K562 (cell line): ENCODE measurements around the gene DPP8. TPM values are rescaled to one million over a fixed set of nuclear protein-coding genes. Genes with fewer than 3 reads are reported as not detected.
A peak's percentile ranks its signal among the peaks of the same experiment; 100 is the strongest.

Experiments
- ATAC-seq: fragments of 200-7000 bp; cut with Tn5 transposase; 3 replicates; pipeline ENCODE4 v1.9.1; 2020; ENCODE audit warnings: moderate library complexity
- BruUV-seq: library from RNA; stranded (reverse); fragments of 400-500 nt; replicated peaks from 2 replicates; lab custom pipeline; 2021; lab: Mats Ljungman, UMichigan
- CTCF ChIA-PET: fragments of 300-600 bp; formaldehyde crosslinking; extraction: SDS; loops from one replicate; lab custom pipeline; 2021; ENCODE audit warnings: low intra/inter-chr PET ratio; lab: Yijun Ruan, JAX
- POLR2A ChIA-PET: fragments of 300-600, 350-650 bp; sonication (Branson Sonifier 250); formaldehyde crosslinking; extraction: SDS; loops from one replicate; lab custom pipeline; 2021; ENCODE audit warnings: antibody characterized with exemption, inconsistent platforms; lab: Yijun Ruan, JAX
- DNase-seq, 4 experiments: peaks; one replicate each; pipeline versions ENCODE4 v3.0.0 to v3.0.0-alpha.2; 2011 to 2018; ENCODE audit warnings: low spot score in 3 of 4, mixed read lengths in 3 of 4; ENCODE audit errors: extremely low read depth in 1 of 4
- FAIRE-seq: peaks from 2 replicates; lab custom pipeline; 2011; peaks lifted over from hg19 to GRCh38; lab: Jason Lieb, UNC
- H2AFZ ChIP-seq: 2 replicates; pipeline ENCODE4 v1.6.0; 2011; ENCODE audit warnings: low read depth, low read length, control low read depth, inconsistent platforms
- H3K27ac ChIP-seq: fragments of 200-600 bp; 3 replicates; pipeline ENCODE4 v1.8.0; 2011; ENCODE audit warnings: low read depth, mild to moderate bottlenecking, control low read depth, inconsistent platforms, low read length, moderate library complexity, mixed read lengths; ENCODE audit errors: extremely low read depth
- H3K27me3 ChIP-seq, 2 experiments: fragments of 300-600 bp in 1 of 2; 2 replicates in 1 of 2; 3 replicates in 1 of 2; pipeline versions ENCODE4 v1.6.0 to v1.8.0; 2011; ENCODE audit warnings: inconsistent platforms in 2 of 2, low read length in 2 of 2, mild to moderate bottlenecking in 1 of 2, mixed read lengths in 1 of 2, moderate library complexity in 1 of 2; ENCODE audit not compliant: control insufficient read depth in 2 of 2, insufficient read depth in 2 of 2
- H3K36me3 ChIP-seq: fragments of 300-600 bp; 3 replicates; pipeline ENCODE4 v1.8.0; 2011; ENCODE audit warnings: mild to moderate bottlenecking, low read length, inconsistent platforms; ENCODE audit not compliant: control insufficient read depth, insufficient read depth
- H3K4me1 ChIP-seq, 2 experiments: fragments of 200-600 bp in 1 of 2; replicated peaks in 1 of 2; 2 replicates in 1 of 2; 3 replicates in 1 of 2; pipeline versions ENCODE4 v1.5.1 to v1.8.0; 2011; ENCODE audit warnings: inconsistent platforms in 2 of 2, low read length in 2 of 2, mild to moderate bottlenecking in 1 of 2, mixed read lengths in 1 of 2, moderate library complexity in 1 of 2; ENCODE audit not compliant: control insufficient read depth in 2 of 2, insufficient read depth in 2 of 2
- H3K4me2 ChIP-seq: 2 replicates; pipeline ENCODE4 v1.6.1; 2011; ENCODE audit warnings: low read length, control low read depth, inconsistent platforms, mixed read lengths; ENCODE audit not compliant: insufficient read depth
- H3K4me3 ChIP-seq: fragments of 200-600 bp; sonication (generic), shearing (Covaris generic); 2 replicates; pipeline ENCODE4 v1.5.1; 2016; ENCODE audit warnings: control low read depth, inconsistent platforms
- H3K79me2 ChIP-seq: fragments of 200-600 bp; 3 replicates; pipeline ENCODE4 v1.8.0; 2011; ENCODE audit warnings: low read length, inconsistent platforms; ENCODE audit not compliant: control insufficient read depth, insufficient read depth
- H3K9ac ChIP-seq, 2 experiments: 2 replicates each; pipeline versions ENCODE4 v1.6.0 to v1.6.1; 2011; ENCODE audit warnings: low read depth in 2 of 2, low read length in 2 of 2, control low read depth in 1 of 2, inconsistent platforms in 1 of 2, mild to moderate bottlenecking in 1 of 2, mixed read lengths in 1 of 2; ENCODE audit not compliant: insufficient read depth in 1 of 2
- H3K9me1 ChIP-seq: one replicate; pipeline ENCODE4 v1.6.0; 2011; ENCODE audit warnings: inconsistent platforms, mild to moderate bottlenecking, low read length, moderate library complexity; ENCODE audit not compliant: control insufficient read depth, insufficient read depth
- H3K9me3 ChIP-seq: replicated peaks from 2 replicates; pipeline ENCODE4 v1.5.1; 2011; ENCODE audit warnings: low read depth, low read length, inconsistent platforms; ENCODE audit not compliant: control insufficient read depth, insufficient read depth
- H4K20me1 ChIP-seq: replicated peaks from 2 replicates; pipeline ENCODE4 v1.6.1; 2011; ENCODE audit warnings: low read length, inconsistent platforms, mixed read lengths; ENCODE audit not compliant: control insufficient read depth, insufficient read depth
- EGR1 ChIP-seq: fragments of 450-650 bp; conservative IDR thresholded peaks from 2 replicates; pipeline ENCODE4 v1.6.1; 2017; ENCODE audit warnings: mild to moderate bottlenecking
- HMG20A ChIP-seq: fragments of 450-650 bp; formaldehyde crosslinking; conservative IDR thresholded peaks from 2 replicates; pipeline ENCODE4 v1.4.0; 2020; ENCODE audit warnings: mild to moderate bottlenecking, mixed read lengths
- WGBS: fragments of 100-300 bp; shearing (Covaris generic); methylation state at CpG from one replicate; pipeline ENCODE4 v1.1.6; 2016; ENCODE audit warnings: low coverage, mixed read lengths; ENCODE audit not compliant: insufficient coverage; ENCODE audit errors: missing lambda C conversion rate; 5-methylcytosine and 5-hydroxymethylcytosine counted together
- in situ Hi-C: fragments of 300-500 bp; cut with MboI; formaldehyde crosslinking; loops from 4 replicates; pipeline ENCODE4 v1.15.0; 2018; ENCODE audit warnings: inconsistent platforms, mixed read lengths
- intact Hi-C: fragments of 100-400 bp; cut with micrococcal nuclease; formaldehyde crosslinking; loops from 2 replicates; pipeline ENCODE4 v1.14.2; 2022
- polyA plus RNA-seq, 8 experiments: library from polyadenylated mRNA; depleted of rRNA in 4 of 8; stranded (reverse) in 5 of 8; unstranded in 3 of 8; fragments of >200 nt; fragmentation: Nextera tagmentation in 2 of 8; fragmentation: Illumina TruSeq in 1 of 8; extraction: Ambion mirVana in 2 of 8; extraction: Trizol in 1 of 8; gene quantifications; 2 replicates each; pipeline versions ENCODE4 v1.2.1 to v1.2.3, GENCODE V29; 2011 to 2014; ENCODE audit warnings: inconsistent platforms in 1 of 8, missing spikeins in 1 of 8
- total RNA-seq, 7 experiments: library from RNA; depleted of rRNA in 6 of 7; stranded (reverse); fragments of >200 nt in 6 of 7; fragmentation: Illumina TruSeq in 2 of 7; extraction: Trizol in 2 of 7; gene quantifications; 2 replicates each; pipeline versions ENCODE4 v1.2.1 to v1.2.3, GENCODE V29; 2011 to 2021; ENCODE audit warnings: low replicate concordance in 1 of 7
- TF ChIP-seq, protein P1 (sequence below): fragments of 250-450 bp; sonication (Bioruptor Pico); IDR thresholded peaks from 2 replicates; pipeline ENCODE4 v1.4.0; 2020
- TF ChIP-seq, protein P2 (sequence below), 2 experiments: IDR thresholded peaks; 2 replicates each; pipeline ENCODE4 v1.6.1; 2012; ENCODE audit warnings: improper control_type of control experiment in 2 of 2, low read depth in 2 of 2, low read length in 2 of 2, borderline replicate concordance in 1 of 2

DPP8 gene
- total and polyA plus RNA-seq, 9 of the 15 experiments (the other 6 are each of a cell fraction or from before 2014, with no cell fraction given), result 5.5 to 36.7 (median 20.7) TPM

DNA sequence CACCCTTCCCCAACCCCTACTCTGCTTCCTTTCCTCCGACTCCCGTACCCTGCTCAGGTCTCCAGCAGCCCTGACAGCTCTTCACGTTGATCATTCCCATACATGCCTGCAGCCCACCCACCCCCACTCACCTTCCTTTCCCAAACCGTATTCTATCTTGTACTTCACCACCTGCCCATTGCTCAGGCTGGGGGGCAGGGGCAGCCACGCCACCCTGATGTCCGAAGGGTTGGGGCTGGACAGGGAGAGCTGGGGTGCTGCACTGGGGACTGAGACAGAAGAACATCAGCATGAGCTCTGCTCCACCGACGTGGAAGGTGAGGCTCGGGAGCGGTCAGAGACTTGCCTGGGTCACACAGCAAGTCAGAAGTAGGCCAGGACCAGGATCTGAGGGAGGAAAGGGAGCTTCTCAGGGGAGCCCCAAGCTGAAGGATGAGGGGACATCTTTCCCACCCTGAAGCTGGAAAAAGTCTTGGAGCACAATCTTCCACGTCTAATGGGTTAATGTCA lies 123.2 kb downstream of the DPP8 start (continued):
- TF ChIP-seq, protein P1, sequence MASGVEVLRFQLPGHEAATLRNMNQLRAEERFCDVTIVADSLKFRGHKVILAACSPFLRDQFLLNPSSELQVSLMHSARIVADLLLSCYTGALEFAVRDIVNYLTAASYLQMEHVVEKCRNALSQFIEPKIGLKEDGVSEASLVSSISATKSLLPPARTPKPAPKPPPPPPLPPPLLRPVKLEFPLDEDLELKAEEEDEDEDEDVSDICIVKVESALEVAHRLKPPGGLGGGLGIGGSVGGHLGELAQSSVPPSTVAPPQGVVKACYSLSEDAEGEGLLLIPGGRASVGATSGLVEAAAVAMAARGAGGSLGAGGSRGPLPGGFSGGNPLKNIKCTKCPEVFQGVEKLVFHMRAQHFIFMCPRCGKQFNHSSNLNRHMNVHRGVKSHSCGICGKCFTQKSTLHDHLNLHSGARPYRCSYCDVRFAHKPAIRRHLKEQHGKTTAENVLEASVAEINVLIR, result no peak

DNA sequence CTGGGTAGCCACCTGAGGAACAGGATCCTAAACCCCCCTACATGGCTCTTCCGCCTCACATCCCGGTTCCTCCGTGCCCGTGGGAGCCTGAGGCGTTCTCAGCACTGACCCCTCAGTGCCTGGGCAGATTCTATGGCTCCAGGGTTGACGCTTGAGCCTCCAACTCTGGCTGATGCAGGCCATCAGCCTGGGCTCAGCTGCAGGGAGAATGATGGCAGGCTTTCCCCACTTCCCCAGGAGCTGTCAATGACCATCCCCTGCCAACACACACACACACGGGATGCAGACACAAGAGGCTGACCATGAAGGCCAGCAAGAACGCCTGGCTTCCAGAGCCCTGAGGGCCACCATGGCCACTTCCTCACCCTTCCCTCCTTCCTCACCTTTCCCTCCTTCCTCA lies 123.9 kb downstream of the DPP8 start:
- Histone ChIP-seq H3K4me2 (no peak overlapping the region), H2AFZ (no peak overlapping the region), H3K9me1 (no peaks in the 10 kb centered on the region), H3K36me3 (no peaks in the 10 kb centered on the region), H3K4me1 (peaks cover 0 to 9% of the 10 kb centered on the region in 2 experiments; a peak in 1 of 5 replicates), H4K20me1 (no peaks in the 10 kb centered on the region; the same call in none of the 2 replicates), H3K9me3 (no peaks in the 10 kb centered on the region), H3K79me2 (no peaks in the 10 kb centered on the region), H3K4me3 (no peak overlapping the region), H3K27ac (no peak overlapping the region), H3K9ac (no peak overlapping the region; a peak in 1 of 4 replicates), H3K27me3 (peaks cover 53 to 81% of the 10 kb centered on the region in 2 experiments)
- under 1% methylated on average over 8 of the region's 8 CpGs for WGBS
- DNase-seq (no peak), FAIRE-seq (no peak), ATAC-seq (peak; percentile 33; the same call in 1 of the 3 replicates)
- CTCF ChIA-PET, result no interaction called here
- intact Hi-C loops, result no loop called here
- no TSS peak for BruUV-seq
- in situ Hi-C loops, result no loop called here
- POLR2A ChIA-PET, result interaction anchor here (0.6 to 3.3 kb wide), 2 partner anchors 42 to 88 kb away, joined by 3 to 24 read pairs; partner anchors contain the start of gene RNU5B-1
- TF ChIP-seq, protein P2, sequence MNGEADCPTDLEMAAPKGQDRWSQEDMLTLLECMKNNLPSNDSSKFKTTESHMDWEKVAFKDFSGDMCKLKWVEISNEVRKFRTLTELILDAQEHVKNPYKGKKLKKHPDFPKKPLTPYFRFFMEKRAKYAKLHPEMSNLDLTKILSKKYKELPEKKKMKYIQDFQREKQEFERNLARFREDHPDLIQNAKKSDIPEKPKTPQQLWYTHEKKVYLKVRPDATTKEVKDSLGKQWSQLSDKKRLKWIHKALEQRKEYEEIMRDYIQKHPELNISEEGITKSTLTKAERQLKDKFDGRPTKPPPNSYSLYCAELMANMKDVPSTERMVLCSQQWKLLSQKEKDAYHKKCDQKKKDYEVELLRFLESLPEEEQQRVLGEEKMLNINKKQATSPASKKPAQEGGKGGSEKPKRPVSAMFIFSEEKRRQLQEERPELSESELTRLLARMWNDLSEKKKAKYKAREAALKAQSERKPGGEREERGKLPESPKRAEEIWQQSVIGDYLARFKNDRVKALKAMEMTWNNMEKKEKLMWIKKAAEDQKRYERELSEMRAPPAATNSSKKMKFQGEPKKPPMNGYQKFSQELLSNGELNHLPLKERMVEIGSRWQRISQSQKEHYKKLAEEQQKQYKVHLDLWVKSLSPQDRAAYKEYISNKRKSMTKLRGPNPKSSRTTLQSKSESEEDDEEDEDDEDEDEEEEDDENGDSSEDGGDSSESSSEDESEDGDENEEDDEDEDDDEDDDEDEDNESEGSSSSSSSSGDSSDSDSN (IDR thresholded peaks at IDR 0.05; ENCODE audit: borderline replicate concordance in 1 of 2, low read depth in 2 of 2, low read length in 2 of 2), result peak in 1 of 2 experiments; percentile 64; a peak in 1 of 4 replicates
- no peak for TF ChIP-seq HMG20A
- no peak for TF ChIP-seq EGR1
